Liver (tissue), 9 donors: ENCODE data around the gene TRAK1. TPM values are rescaled to one million over a fixed set of nuclear protein-coding genes. Genes with fewer than 3 reads are reported as not detected.

Source experiments
- DNase-seq: peaks from one replicate; pipeline ENCODE4 v3.0.0-alpha.2; 2017; ENCODE audit warnings: low spot score
- H3K27ac ChIP-seq, 2 donors: one replicate each; pipeline ENCODE4 v1.7.0; 2013; ENCODE audit warnings: inconsistent platforms in 2 of 2, low read length in 2 of 2, control low read depth in 1 of 2, low read depth in 1 of 2, mild to moderate bottlenecking in 1 of 2
- H3K27me3 ChIP-seq, 4 donors: one replicate each; pipeline versions ENCODE4 v1.6.1 to v1.7.0; 2013; ENCODE audit warnings: low read length in 3 of 4, inconsistent platforms in 1 of 4, mild to moderate bottlenecking in 1 of 4, moderate library complexity in 1 of 4; ENCODE audit not compliant: control insufficient read depth in 4 of 4, insufficient read depth in 4 of 4
- H3K36me3 ChIP-seq, 4 donors: one replicate each; pipeline versions ENCODE4 v1.6.1 to v1.7.0; 2013; ENCODE audit warnings: low read length in 3 of 4, mild to moderate bottlenecking in 3 of 4, low read depth in 1 of 4, moderate library complexity in 1 of 4; ENCODE audit not compliant: control insufficient read depth in 4 of 4, insufficient read depth in 3 of 4
- H3K4me1 ChIP-seq, 4 donors: one replicate each; pipeline versions ENCODE4 v1.6.1 to v1.7.0; 2013; ENCODE audit warnings: low read length in 3 of 4, mild to moderate bottlenecking in 3 of 4, moderate library complexity in 1 of 4; ENCODE audit not compliant: control insufficient read depth in 4 of 4, insufficient read depth in 4 of 4
- H3K4me3 ChIP-seq, 3 donors: one replicate each; pipeline versions ENCODE4 v1.6.1 to v1.7.0; 2013; ENCODE audit warnings: low read length in 3 of 3, control low read depth in 1 of 3, low read depth in 1 of 3, mild to moderate bottlenecking in 1 of 3
- H3K9ac ChIP-seq, 2 donors: one replicate each; pipeline ENCODE4 v1.7.0; 2013; ENCODE audit warnings: low read length in 2 of 2, mild to moderate bottlenecking in 2 of 2, moderate library complexity in 2 of 2, control low read depth in 1 of 2, low read depth in 1 of 2
- H3K9me3 ChIP-seq, 4 donors: one replicate each; pipeline versions ENCODE4 v1.6.1 to v1.7.0; 2013; ENCODE audit warnings: low read length in 3 of 4; ENCODE audit not compliant: control insufficient read depth in 4 of 4
- EGR1 ChIP-seq, 2 donors: IDR thresholded peaks; 2 replicates each; pipeline ENCODE4 v1.6.1; 2016 to 2018; ENCODE audit warnings: antibody characterized with exemption in 2 of 2, low read depth in 2 of 2
- FOXA1 ChIP-seq: IDR thresholded peaks from 2 replicates; pipeline ENCODE4 v1.6.1; 2016; ENCODE audit warnings: antibody characterized with exemption
- FOXA2 ChIP-seq: IDR thresholded peaks from 2 replicates; pipeline ENCODE4 v1.6.1; 2016; ENCODE audit warnings: antibody characterized with exemption
- GABPA ChIP-seq, 2 donors: IDR thresholded peaks in 1 of 2; conservative IDR thresholded peaks in 1 of 2; 2 replicates each; pipeline ENCODE4 v1.6.1; 2016; ENCODE audit warnings: antibody characterized with exemption in 2 of 2, mild to moderate bottlenecking in 1 of 2, moderate library complexity in 1 of 2
- HNF4A ChIP-seq, 2 donors: conservative IDR thresholded peaks; 2 replicates each; pipeline ENCODE4 v1.6.1; 2016; ENCODE audit warnings: antibody characterized with exemption in 2 of 2, mild to moderate bottlenecking in 2 of 2
- HNF4G ChIP-seq: IDR thresholded peaks from 2 replicates; pipeline ENCODE4 v1.6.1; 2016; ENCODE audit warnings: antibody characterized with exemption
- JUND ChIP-seq, 2 donors: IDR thresholded peaks; 2 replicates each; pipeline ENCODE4 v1.6.1; 2016; ENCODE audit warnings: antibody characterized with exemption in 2 of 2
- NR2F2 ChIP-seq: IDR thresholded peaks from 2 replicates; pipeline ENCODE4 v1.6.1; 2016; ENCODE audit warnings: antibody characterized with exemption
- RAD21 ChIP-seq, 2 donors: IDR thresholded peaks; 2 replicates each; pipeline ENCODE4 v1.6.1; 2016; ENCODE audit warnings: antibody characterized with exemption in 2 of 2, mild to moderate bottlenecking in 2 of 2
- RXRA ChIP-seq, 2 donors: IDR thresholded peaks; 2 replicates each; pipeline ENCODE4 v1.6.1; 2017 to 2018; ENCODE audit warnings: antibody characterized with exemption in 2 of 2, mild to moderate bottlenecking in 1 of 2
- SP1 ChIP-seq: IDR thresholded peaks from 2 replicates; pipeline ENCODE4 v1.6.1; 2018; ENCODE audit warnings: antibody characterized with exemption, mild to moderate bottlenecking
- TAF1 ChIP-seq: conservative IDR thresholded peaks from 2 replicates; pipeline ENCODE4 v1.6.1; 2016; ENCODE audit warnings: antibody characterized with exemption, mild to moderate bottlenecking
- YY1 ChIP-seq: IDR thresholded peaks from 2 replicates; pipeline ENCODE4 v1.6.1; 2016; ENCODE audit warnings: antibody characterized with exemption, mild to moderate bottlenecking
- WGBS: extraction: QIAGEN DNeasy Blood & Tissue Kit; methylation state at CpG from one replicate; pipeline ENCODE4 v1.1.7; 2013; 5-methylcytosine and 5-hydroxymethylcytosine counted together
- polyA plus RNA-seq, 2 donors: library from polyadenylated mRNA; stranded (reverse) in 1 of 2; unstranded in 1 of 2; fragments of 200-250 nt in 1 of 2; fragments of >200 nt in 1 of 2; fragmentation: Nextera tagmentation in 1 of 2; extraction: Ambion mirVana in 1 of 2; gene quantifications; one replicate each; pipeline versions ENCODE4 v1.2.1 to v1.2.3, GENCODE V29; 2013 to 2015
- total RNA-seq, 2 donors: library from RNA; depleted of rRNA; stranded (reverse); fragments of >200 nt; gene quantifications; one replicate each; pipeline ENCODE4 v1.2.3, GENCODE V29; 2014
- TF ChIP-seq, protein P1 (sequence below): IDR thresholded peaks from 2 replicates; pipeline ENCODE4 v1.6.1; 2016; ENCODE audit warnings: antibody characterized with exemption, mild to moderate bottlenecking
- TF ChIP-seq, protein P2 (sequence below): IDR thresholded peaks from 2 replicates; pipeline ENCODE4 v1.6.1; 2016; ENCODE audit warnings: antibody characterized with exemption
- TF ChIP-seq, protein P3 (sequence below): IDR thresholded peaks from 2 replicates; pipeline ENCODE4 v1.6.1; 2016; ENCODE audit warnings: antibody characterized with exemption
- TF ChIP-seq, protein P4 (sequence below): IDR thresholded peaks from 2 replicates; pipeline ENCODE4 v1.6.1; 2016; ENCODE audit warnings: antibody characterized with exemption
- TF ChIP-seq, protein P5 (sequence below): fragments of 150-350 bp; IDR thresholded peaks from 2 replicates; pipeline ENCODE4 v1.5.1; 2017; ENCODE audit warnings: improper control_type of control experiment, low read depth, low read length; ENCODE audit not compliant: missing input control
- donor health status: healthy.
- donor health status: healthy.
- donor health status: healthy.
- donor health status: healthy.
- donor health status: healthy.

TRAK1 gene
- total and polyA plus RNA-seq, 4 donors: 3.4 to 21.7 (median 8.6) TPM

DNA sequence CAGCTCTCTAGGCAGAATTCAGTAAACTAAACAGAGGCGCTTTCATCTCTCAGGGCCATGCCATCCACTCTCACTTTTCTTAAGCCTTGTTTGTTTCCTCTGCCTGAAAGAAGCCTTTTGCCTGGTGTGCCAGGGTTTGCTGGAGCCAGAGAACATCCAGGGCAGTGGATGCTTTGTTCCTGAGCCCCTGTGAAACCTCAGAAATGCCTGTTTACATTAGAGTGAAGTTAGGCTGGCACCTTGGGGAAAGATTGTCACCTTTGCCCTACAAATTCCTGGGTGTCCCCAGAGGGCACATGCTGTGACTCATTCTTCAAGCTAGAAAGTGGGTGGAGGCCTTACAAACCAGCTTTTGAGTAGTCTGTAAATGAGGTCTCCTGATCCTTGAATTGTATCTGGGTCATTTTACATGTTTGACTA, 10.7 kb upstream of the TRAK1 start:
- H3K9ac ChIP-seq: no peak overlapping the region
- peaks cover 5 to 16% (median 12%) of the 10 kb centered on the region in 4 donors for H3K4me1 ChIP-seq
- H3K4me3 ChIP-seq: no peak overlapping the region
- no peak for DNase-seq
- WGBS: 74% methylated on average over 1 of the region's 1 CpG
- no peaks in the 10 kb centered on the region for H3K9me3 ChIP-seq
- TF ChIP-seq HNF4A (conservative IDR thresholded peaks at IDR 0.05) (peak; percentile 28 to 58), FOXA1 (peak; percentile 48), RAD21 (IDR thresholded peaks at IDR 0.05) (no peak), YY1 (no peak), GABPA (IDR thresholded peaks at IDR 0.05 in 1 of 2, conservative IDR thresholded peaks at IDR 0.05 in 1 of 2) (no peak), SP1 (peak; percentile 66), FOXA2 (peak; percentile 78), NR2F2 (no peak), TAF1 (no peak), HNF4G (no peak), EGR1 (IDR thresholded peaks at IDR 0.05; ENCODE audit: low read depth in 2 of 2) (no peak), JUND (IDR thresholded peaks at IDR 0.05) (peak; percentile 62 to 87), RXRA (IDR thresholded peaks at IDR 0.05) (peak; percentile 59 to 83)
- TF ChIP-seq, protein P1, sequence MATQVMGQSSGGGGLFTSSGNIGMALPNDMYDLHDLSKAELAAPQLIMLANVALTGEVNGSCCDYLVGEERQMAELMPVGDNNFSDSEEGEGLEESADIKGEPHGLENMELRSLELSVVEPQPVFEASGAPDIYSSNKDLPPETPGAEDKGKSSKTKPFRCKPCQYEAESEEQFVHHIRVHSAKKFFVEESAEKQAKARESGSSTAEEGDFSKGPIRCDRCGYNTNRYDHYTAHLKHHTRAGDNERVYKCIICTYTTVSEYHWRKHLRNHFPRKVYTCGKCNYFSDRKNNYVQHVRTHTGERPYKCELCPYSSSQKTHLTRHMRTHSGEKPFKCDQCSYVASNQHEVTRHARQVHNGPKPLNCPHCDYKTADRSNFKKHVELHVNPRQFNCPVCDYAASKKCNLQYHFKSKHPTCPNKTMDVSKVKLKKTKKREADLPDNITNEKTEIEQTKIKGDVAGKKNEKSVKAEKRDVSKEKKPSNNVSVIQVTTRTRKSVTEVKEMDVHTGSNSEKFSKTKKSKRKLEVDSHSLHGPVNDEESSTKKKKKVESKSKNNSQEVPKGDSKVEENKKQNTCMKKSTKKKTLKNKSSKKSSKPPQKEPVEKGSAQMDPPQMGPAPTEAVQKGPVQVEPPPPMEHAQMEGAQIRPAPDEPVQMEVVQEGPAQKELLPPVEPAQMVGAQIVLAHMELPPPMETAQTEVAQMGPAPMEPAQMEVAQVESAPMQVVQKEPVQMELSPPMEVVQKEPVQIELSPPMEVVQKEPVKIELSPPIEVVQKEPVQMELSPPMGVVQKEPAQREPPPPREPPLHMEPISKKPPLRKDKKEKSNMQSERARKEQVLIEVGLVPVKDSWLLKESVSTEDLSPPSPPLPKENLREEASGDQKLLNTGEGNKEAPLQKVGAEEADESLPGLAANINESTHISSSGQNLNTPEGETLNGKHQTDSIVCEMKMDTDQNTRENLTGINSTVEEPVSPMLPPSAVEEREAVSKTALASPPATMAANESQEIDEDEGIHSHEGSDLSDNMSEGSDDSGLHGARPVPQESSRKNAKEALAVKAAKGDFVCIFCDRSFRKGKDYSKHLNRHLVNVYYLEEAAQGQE: no peak
- TF ChIP-seq, protein P2, sequence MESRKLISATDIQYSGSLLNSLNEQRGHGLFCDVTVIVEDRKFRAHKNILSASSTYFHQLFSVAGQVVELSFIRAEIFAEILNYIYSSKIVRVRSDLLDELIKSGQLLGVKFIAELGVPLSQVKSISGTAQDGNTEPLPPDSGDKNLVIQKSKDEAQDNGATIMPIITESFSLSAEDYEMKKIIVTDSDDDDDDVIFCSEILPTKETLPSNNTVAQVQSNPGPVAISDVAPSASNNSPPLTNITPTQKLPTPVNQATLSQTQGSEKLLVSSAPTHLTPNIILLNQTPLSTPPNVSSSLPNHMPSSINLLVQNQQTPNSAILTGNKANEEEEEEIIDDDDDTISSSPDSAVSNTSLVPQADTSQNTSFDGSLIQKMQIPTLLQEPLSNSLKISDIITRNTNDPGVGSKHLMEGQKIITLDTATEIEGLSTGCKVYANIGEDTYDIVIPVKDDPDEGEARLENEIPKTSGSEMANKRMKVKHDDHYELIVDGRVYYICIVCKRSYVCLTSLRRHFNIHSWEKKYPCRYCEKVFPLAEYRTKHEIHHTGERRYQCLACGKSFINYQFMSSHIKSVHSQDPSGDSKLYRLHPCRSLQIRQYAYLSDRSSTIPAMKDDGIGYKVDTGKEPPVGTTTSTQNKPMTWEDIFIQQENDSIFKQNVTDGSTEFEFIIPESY: no peak
- TF ChIP-seq, protein P3, sequence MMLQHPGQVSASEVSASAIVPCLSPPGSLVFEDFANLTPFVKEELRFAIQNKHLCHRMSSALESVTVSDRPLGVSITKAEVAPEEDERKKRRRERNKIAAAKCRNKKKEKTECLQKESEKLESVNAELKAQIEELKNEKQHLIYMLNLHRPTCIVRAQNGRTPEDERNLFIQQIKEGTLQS: no peak
- TF ChIP-seq, protein P4, sequence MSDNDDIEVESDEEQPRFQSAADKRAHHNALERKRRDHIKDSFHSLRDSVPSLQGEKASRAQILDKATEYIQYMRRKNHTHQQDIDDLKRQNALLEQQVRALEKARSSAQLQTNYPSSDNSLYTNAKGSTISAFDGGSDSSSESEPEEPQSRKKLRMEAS: peak; percentile 34
- TF ChIP-seq, protein P5, sequence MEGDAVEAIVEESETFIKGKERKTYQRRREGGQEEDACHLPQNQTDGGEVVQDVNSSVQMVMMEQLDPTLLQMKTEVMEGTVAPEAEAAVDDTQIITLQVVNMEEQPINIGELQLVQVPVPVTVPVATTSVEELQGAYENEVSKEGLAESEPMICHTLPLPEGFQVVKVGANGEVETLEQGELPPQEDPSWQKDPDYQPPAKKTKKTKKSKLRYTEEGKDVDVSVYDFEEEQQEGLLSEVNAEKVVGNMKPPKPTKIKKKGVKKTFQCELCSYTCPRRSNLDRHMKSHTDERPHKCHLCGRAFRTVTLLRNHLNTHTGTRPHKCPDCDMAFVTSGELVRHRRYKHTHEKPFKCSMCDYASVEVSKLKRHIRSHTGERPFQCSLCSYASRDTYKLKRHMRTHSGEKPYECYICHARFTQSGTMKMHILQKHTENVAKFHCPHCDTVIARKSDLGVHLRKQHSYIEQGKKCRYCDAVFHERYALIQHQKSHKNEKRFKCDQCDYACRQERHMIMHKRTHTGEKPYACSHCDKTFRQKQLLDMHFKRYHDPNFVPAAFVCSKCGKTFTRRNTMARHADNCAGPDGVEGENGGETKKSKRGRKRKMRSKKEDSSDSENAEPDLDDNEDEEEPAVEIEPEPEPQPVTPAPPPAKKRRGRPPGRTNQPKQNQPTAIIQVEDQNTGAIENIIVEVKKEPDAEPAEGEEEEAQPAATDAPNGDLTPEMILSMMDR: no peak
- H3K27me3 ChIP-seq: no peaks in the 10 kb centered on the region
- peak overlapping the region; percentile 75 to 93 for H3K27ac ChIP-seq
- H3K36me3 ChIP-seq: no peaks in the 10 kb centered on the region
